ENCODE results near the gene GIN1.

DNA sequence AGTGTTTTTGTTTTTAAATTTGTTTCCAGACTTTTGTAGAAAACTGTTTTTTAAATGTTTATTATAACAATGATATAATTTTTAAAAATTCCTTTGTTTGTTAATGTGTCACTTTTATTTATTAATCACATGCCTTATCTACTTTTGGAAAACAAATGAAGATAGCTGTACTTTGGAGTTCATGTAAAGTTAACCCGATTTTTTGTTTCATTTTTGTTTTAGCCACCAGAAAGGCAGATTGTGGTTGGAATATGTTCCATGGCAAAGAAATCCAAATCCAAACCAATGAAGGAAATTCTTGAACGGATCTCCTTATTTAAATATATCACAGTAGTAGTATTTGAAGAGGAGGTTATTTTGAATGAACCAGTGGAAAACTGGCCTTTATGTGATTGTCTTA, 13.3 kb upstream of the GIN1 start:
- TF ChIP-seq, protein P1, sequence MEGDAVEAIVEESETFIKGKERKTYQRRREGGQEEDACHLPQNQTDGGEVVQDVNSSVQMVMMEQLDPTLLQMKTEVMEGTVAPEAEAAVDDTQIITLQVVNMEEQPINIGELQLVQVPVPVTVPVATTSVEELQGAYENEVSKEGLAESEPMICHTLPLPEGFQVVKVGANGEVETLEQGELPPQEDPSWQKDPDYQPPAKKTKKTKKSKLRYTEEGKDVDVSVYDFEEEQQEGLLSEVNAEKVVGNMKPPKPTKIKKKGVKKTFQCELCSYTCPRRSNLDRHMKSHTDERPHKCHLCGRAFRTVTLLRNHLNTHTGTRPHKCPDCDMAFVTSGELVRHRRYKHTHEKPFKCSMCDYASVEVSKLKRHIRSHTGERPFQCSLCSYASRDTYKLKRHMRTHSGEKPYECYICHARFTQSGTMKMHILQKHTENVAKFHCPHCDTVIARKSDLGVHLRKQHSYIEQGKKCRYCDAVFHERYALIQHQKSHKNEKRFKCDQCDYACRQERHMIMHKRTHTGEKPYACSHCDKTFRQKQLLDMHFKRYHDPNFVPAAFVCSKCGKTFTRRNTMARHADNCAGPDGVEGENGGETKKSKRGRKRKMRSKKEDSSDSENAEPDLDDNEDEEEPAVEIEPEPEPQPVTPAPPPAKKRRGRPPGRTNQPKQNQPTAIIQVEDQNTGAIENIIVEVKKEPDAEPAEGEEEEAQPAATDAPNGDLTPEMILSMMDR (IDR thresholded peaks at IDR 0.05; ENCODE audit: low read depth, low read length, poor library complexity, severe bottlenecking) = no peak
- no peak for TF ChIP-seq EZH2phosphoT487 (IDR thresholded peaks at IDR 0.05; ENCODE audit: borderline replicate concordance, low read length)

Measured in DOHH2 (cell line).